K562 (cell line): ENCODE measurements around the gene VDAC1. TPM values are rescaled to one million over a fixed set of nuclear protein-coding genes. Genes with fewer than 3 reads are reported as not detected.

Experiments used
- ASH1L ChIP-seq: fragments of 450-650 bp; IDR thresholded peaks from 2 replicates; pipeline ENCODE4 v1.6.1; 2018; ENCODE audit warnings: borderline replicate concordance, mild to moderate bottlenecking, low read depth; ENCODE audit not compliant: partially characterized antibody
- CBFA2T3 ChIP-seq: fragments of 450-650 bp; IDR thresholded peaks from 2 replicates; pipeline ENCODE4 v1.6.1; 2017
- CREB1 ChIP-seq, 2 experiments: sonication (generic) in 1 of 2; formaldehyde crosslinking in 1 of 2; IDR thresholded peaks; 2 replicates each; pipeline versions ENCODE4 v1.6.1 to v1.8.0; 2012 to 2022; ENCODE audit warnings: inconsistent platforms in 1 of 2, mild to moderate bottlenecking in 1 of 2, missing genetic modification reagents in 1 of 2, moderate library complexity in 1 of 2
- CXXC5 ChIP-seq: fragments of 250-450 bp; sonication (Bioruptor Pico); IDR thresholded peaks from 2 replicates; pipeline ENCODE4 v1.8.0; 2022; ENCODE audit warnings: inconsistent platforms, mild to moderate bottlenecking, moderate library complexity
- ESRRA ChIP-seq: fragments of 450-650 bp; IDR thresholded peaks from 2 replicates; pipeline ENCODE4 v1.6.1; 2014; ENCODE audit warnings: low read depth, mild to moderate bottlenecking, moderate library complexity, borderline replicate concordance
- EZH2 ChIP-seq: IDR thresholded peaks from 2 replicates; pipeline ENCODE4 v1.6.1; 2012; ENCODE audit warnings: low read depth, mild to moderate bottlenecking, inconsistent platforms, low read length, borderline replicate concordance
- HDAC2 ChIP-seq: fragments of 450-650 bp; IDR thresholded peaks from 2 replicates; pipeline ENCODE4 v1.6.1; 2016; ENCODE audit warnings: mild to moderate bottlenecking
- HMGN3 ChIP-seq: IDR thresholded peaks from 2 replicates; pipeline ENCODE4 v1.6.1; 2011; ENCODE audit warnings: borderline replicate concordance, low read depth, mild to moderate bottlenecking, mixed read lengths, low read length; ENCODE audit not compliant: insufficient read length; ENCODE audit errors: extremely low read depth
- HSF4 ChIP-seq: fragments of 250-450 bp; sonication (Bioruptor Pico); IDR thresholded peaks from 2 replicates; pipeline ENCODE4 v2.1.2; 2022; ENCODE audit warnings: mild to moderate bottlenecking, moderate library complexity, borderline replicate concordance
- JUNB ChIP-seq: fragments of 450-650 bp; formaldehyde crosslinking; conservative IDR thresholded peaks from 2 replicates; pipeline ENCODE4 v1.4.0; 2020; ENCODE audit warnings: mild to moderate bottlenecking
- MEF2A ChIP-seq: IDR thresholded peaks from 2 replicates; pipeline ENCODE4 v1.6.1; 2011; ENCODE audit warnings: low read depth, mild to moderate bottlenecking, low read length, moderate library complexity; ENCODE audit not compliant: control insufficient read depth
- MTF1 ChIP-seq: fragments of 250-450 bp; sonication (Bioruptor Pico); IDR thresholded peaks from 2 replicates; pipeline ENCODE4 v1.9.0; 2021; ENCODE audit warnings: moderate library complexity, mild to moderate bottlenecking, inconsistent platforms, borderline replicate concordance
- NCOA1 ChIP-seq: fragments of 450-650 bp; IDR thresholded peaks from 2 replicates; pipeline ENCODE4 v1.6.1; 2016; ENCODE audit warnings: low read depth
- NCOA6 ChIP-seq: fragments of 450-650 bp; IDR thresholded peaks from 2 replicates; pipeline ENCODE4 v1.6.1; 2017; ENCODE audit warnings: mild to moderate bottlenecking
- PML ChIP-seq: IDR thresholded peaks from 2 replicates; pipeline ENCODE4 v1.6.1; 2012; ENCODE audit warnings: low read length, inconsistent platforms
- RBBP5 ChIP-seq: fragments of 200-600 bp; sonication (generic); IDR thresholded peaks from 2 replicates; pipeline ENCODE4 v1.6.1; 2012; ENCODE audit warnings: borderline replicate concordance, mild to moderate bottlenecking, low read length, control low read depth, inconsistent platforms; ENCODE audit not compliant: insufficient read depth, poor library complexity, severe bottlenecking
- SAFB ChIP-seq: fragments of 200-400 bp; formaldehyde crosslinking; IDR thresholded peaks from 2 replicates; pipeline ENCODE4 v1.6.1; 2017; ENCODE audit warnings: low read depth, low read length, borderline replicate concordance
- SP1 ChIP-seq: sonication (generic); formaldehyde crosslinking; IDR thresholded peaks from 2 replicates; pipeline ENCODE4 v1.8.1; 2022; ENCODE audit warnings: mild to moderate bottlenecking, missing genetic modification reagents
- TBP ChIP-seq: optimal IDR thresholded peaks from 2 replicates; pipeline ENCODE3; 2011; ENCODE audit warnings: low read depth, low read length, improper control_type of control experiment
- UBTF ChIP-seq, 2 experiments: IDR thresholded peaks; 2 replicates each; pipeline ENCODE4 v1.6.1; 2012; ENCODE audit warnings: improper control_type of control experiment in 2 of 2, low read depth in 2 of 2, low read length in 2 of 2, borderline replicate concordance in 1 of 2
- ZC3H4 ChIP-seq: sonication (generic); formaldehyde crosslinking; IDR thresholded peaks from 2 replicates; pipeline ENCODE4 v1.9.0; 2021; ENCODE audit warnings: missing genetic modification reagents, borderline replicate concordance
- ZNF217 ChIP-seq: sonication (generic); formaldehyde crosslinking; IDR thresholded peaks from 2 replicates; pipeline ENCODE4 v1.8.0; 2022; ENCODE audit warnings: mild to moderate bottlenecking, missing genetic modification reagents
- ZNF41 ChIP-seq: fragments of 250-450 bp; sonication (Bioruptor Pico); conservative IDR thresholded peaks from 2 replicates; pipeline ENCODE4 v1.4.0; 2020; ENCODE audit warnings: mild to moderate bottlenecking
- ZNF740 ChIP-seq, 3 experiments: fragments of 200-800 bp in 1 of 3; sonication (Bioruptor generic) in 1 of 3; sonication (generic) in 1 of 3; formaldehyde crosslinking in 1 of 3; IDR thresholded peaks; 2 replicates each; pipeline versions ENCODE4 v1.6.1 to v1.8.0; 2016 to 2022; ENCODE audit warnings: mild to moderate bottlenecking in 2 of 3, missing compliant biosample characterization in 2 of 3, missing genetic modification characterization in 2 of 3, missing genetic modification reagents in 1 of 3
- polyA plus RNA-seq, 8 experiments: library from polyadenylated mRNA; depleted of rRNA in 4 of 8; stranded (reverse) in 5 of 8; unstranded in 3 of 8; fragments of >200 nt; fragmentation: Nextera tagmentation in 2 of 8; fragmentation: Illumina TruSeq in 1 of 8; extraction: Ambion mirVana in 2 of 8; extraction: Trizol in 1 of 8; gene quantifications; 2 replicates each; pipeline versions ENCODE4 v1.2.1 to v1.2.3, GENCODE V29; 2011 to 2014; ENCODE audit warnings: inconsistent platforms in 1 of 8, missing spikeins in 1 of 8
- total RNA-seq, 7 experiments: library from RNA; depleted of rRNA in 6 of 7; stranded (reverse); fragments of >200 nt in 6 of 7; fragmentation: Illumina TruSeq in 2 of 7; extraction: Trizol in 2 of 7; gene quantifications; 2 replicates each; pipeline versions ENCODE4 v1.2.1 to v1.2.3, GENCODE V29; 2011 to 2021; ENCODE audit warnings: low replicate concordance in 1 of 7

Gene VDAC1
- total and polyA plus RNA-seq, 9 of the 15 experiments (the other 6 are each of a cell fraction or from before 2014, with no cell fraction given) = 168 to 366 (median 293) TPM

- TF ChIP-seq ZNF740 (CRISPR knock-in tag; IDR thresholded peaks at IDR 0.05) (0 out of 2 replicates have a peak, but pooled peaks have one; percentile 22), ZNF740 (tag; IDR thresholded peaks at IDR 0.05) (no peak), PML (peak; percentile 39; the same call in 1 of the 2 replicates), CREB1 (IDR thresholded peaks at IDR 0.05) (peak; percentile 97), CREB1 (CRISPR knock-in tag; IDR thresholded peaks at IDR 0.05) (peak; percentile 97), JUNB (CRISPR knock-in tag) (no peak), EZH2 (no peak), ZC3H4 (CRISPR knock-in tag) (no peak), UBTF (IDR thresholded peaks at IDR 0.05; ENCODE audit: borderline replicate concordance in 1 of 2, low read depth in 2 of 2, low read length in 2 of 2) (peak in 1 of 2 experiments; percentile 81; a peak in 1 of 4 replicates), HDAC2 (0 out of 2 replicates have a peak, but pooled peaks have one; percentile 16), SP1 (CRISPR knock-in tag) (peak; percentile 53; the same call in 1 of the 2 replicates), HSF4 (no peak), SAFB (no peak), MEF2A (peak; percentile 86; the same call in 1 of the 2 replicates), MTF1 (CRISPR knock-in tag) (no peak), ZNF41 (CRISPR knock-in tag) (no peak), ESRRA (peak; percentile 37; the same call in 1 of the 2 replicates), NCOA6 (peak; percentile 87), CBFA2T3 (no peak), ZNF217 (CRISPR knock-in tag) (no peak), RBBP5 (peak; percentile 74), TBP (peak; percentile 67), HMGN3 (no peak), ASH1L (no peak), CXXC5 (CRISPR knock-in tag) (peak; percentile 84), NCOA1 (peak; percentile 44; the same call in 1 of the 2 replicates)
These were observed 36.4 kb downstream of the VDAC1 start, which contains the start of gene C5orf15 (continued) for GRCh38 chr5:133968204-133968980.
